GM18867 (cell line): Measurements from ENCODE around the gene RSAD2.
"Not testable (repeated sequence)": the region's sequence is repeated elsewhere in the genome, so short reads cannot be mapped to it uniquely, and the experiment has no call there.

Source experiments
- ATAC-seq: cut with Tn5 transposase; IDR thresholded peaks from one replicate; pipeline ENCODE4 v1.9.1; 2021; ENCODE audit warnings: mild to moderate bottlenecking, moderate library complexity; ENCODE audit not compliant: unreplicated experiment

RSAD2 gene

DNA sequence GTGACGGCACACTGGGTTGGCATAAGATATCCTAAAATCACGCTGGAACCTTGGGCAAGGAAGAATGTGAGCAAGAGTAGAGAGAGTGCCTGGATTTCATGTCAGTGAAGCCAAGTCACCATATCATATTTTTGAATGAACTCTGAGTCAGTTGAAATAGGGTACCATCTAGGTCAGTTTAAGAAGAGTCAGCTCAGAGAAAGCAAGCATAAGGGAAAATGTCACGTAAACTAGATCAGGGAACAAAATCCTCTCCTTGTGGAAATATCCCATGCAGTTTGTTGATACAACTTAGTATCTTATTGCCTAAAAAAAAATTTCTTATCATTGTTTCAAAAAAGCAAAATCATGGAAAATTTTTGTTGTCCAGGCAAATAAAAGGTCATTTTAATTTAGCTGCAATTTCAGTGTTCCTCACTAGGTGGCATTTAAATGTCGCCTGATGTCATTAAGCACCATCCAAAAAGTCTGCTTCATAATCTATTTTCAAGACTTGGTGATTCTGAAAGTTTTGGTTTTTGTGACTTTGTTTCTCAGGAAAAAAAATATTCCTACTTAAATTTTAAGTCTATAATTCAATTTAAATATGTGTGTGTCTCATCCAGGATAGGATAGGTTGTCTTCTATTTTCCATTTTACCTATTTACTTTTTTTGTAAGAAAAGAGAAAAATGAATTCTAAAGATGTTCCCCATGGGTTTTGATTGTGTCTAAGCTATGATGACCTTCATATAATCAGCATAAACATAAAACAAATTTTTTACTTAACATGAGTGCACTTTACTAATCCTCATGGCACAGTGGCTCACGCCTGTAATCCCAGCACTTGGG is 19.6 kb downstream of the RSAD2 start:
- ATAC-seq, result no peak

DNA sequence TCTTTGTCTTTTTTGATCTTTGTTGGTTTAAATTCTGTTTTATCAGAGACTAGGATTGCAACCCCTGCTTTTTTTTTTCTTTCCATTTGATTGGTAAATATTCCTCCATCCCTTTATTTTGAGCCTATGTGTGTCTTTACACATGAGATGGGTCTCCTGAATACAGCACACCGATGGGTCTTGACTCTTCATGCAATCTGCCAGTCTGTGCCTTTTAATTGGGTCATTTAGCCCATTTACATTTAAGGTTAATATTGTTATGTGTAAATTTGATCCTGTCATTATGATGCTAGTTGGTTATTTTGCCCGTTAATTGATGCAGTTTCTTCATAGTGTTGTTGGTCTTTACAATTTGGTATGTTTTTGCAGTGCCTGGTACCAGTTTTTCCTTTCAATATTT is 25.0 kb downstream of the RSAD2 start:
- ATAC-seq, result not testable (repeated sequence)

DNA sequence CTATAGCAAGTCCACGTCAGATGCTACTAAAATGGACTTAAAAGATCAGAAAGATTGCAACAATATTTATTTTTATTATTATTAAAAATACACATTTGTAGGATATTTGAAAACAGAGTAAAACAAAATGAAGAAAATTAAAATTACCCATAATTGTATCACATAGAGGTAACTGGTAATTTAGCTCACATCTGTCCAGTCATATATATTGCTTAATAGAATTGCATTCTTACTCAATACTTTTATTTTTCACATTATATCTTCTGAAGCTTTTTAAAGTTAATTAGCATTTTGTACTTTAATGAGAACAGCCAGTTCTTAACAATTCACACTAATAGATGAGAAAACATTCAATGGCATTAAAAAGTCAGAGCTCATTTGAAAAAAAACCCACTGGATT is 28.1 kb downstream of the RSAD2 start:
- no peak for ATAC-seq

DNA sequence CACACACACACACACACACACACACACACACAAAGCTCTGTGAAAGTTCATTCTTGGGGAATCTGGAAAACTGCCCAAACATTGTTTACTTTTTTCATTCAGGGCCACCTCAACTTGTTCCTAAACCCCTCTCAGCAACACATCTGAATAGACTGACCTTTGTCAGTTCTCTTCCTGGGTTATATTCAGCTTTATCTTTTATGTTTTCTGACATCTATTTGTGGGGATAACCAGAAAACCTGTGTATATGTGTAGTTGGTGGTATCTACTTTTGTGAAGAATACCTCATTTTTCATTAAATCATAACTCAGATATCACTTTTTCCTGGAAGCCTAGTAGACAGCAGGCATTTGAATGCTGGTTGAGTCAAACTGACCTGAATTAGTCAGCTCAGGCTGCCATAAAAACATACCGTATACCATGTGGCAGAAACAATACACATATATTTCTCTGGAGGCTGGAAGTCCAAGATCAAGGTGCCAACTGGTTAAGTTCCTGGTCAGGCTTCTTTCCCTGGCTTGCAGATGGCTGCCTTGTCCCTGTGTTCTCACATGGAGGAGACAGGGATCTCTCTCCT is 28.7 kb downstream of the RSAD2 start:
- no peak for ATAC-seq

DNA sequence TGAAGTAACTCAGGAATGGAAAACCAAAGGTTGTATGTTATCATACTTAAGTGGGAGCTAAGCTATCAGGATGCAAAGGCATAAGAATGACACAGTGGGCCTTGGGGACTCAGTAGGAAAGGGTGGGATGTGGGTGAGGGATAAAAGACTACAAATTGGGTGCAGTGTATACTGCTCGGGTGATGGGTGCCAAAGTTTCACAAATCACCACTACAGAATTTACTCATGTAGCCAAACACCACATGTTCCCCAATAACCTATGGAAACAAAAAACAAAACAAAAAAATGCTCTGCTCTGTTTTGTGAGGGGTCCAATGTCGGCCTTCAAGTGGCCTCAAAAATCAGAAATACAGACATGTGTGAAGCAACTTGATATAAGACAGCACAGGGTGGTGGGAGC is 30.7 kb downstream of the RSAD2 start:
- ATAC-seq, result no peak

DNA sequence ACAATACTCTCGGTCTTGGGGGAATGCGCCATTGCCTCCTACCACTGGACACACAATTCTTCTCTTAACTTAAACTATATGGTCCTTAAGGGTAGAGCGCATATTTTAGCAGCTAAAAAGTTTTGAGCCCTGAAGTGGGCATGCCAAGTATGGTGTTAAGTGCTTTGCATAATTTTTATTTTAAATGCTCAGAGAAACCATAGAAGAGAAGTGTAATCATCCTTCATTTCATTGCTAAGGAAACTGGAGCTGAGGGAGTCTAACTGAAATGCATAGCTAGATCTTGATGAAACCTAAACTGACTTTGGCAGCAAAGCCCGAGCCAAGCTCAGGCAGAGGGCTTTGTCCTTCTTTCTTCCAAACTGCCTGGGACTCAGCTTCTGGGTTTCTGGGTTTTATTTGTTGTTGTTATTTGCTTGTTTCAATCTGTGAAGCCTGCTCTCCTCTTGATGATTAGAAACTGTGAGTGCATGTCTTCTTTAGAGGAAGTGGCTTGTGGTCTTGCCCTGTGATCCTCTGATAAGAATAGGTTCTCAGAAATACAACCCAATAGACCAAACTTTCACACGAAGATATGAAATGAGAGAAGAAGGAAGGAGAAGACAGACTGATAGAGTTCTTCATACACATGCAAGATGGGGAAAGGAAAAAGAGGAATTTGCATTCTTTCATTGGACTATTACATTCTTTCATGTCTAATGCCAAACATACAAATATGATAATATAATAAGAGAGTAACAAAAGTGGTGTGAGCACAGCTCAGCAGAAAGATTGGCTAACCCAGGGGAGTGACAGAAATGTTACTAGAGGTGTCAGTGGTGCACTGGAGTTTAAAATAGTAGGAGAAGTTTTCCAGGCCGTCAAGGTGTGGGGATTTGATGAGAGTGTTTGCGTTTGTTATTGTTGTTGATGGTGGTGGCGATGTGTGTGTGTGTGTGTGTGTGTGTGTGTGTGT is 32.1 kb downstream of the RSAD2 start:
- ATAC-seq, result peak; percentile 99

DNA sequence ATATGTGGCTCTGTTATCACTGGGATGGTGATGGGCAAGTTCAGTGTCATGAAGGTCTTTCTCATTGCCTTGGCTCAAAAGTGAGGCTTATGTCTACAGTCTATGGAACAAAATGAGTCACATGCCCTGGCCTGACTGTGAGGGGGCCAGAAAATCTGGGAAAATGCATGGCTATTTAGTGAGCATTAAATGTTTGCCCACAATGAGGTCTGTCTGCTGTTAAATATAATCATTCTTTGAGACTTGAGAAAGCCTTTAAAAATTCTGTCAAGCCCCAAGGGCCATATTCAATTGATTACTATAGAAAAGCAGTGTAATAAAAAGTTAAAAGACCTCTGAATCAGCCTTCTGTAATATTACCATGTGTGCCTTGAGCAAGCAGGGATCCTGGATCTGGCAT is 34.1 kb downstream of the RSAD2 start:
- ATAC-seq, result no peak

DNA sequence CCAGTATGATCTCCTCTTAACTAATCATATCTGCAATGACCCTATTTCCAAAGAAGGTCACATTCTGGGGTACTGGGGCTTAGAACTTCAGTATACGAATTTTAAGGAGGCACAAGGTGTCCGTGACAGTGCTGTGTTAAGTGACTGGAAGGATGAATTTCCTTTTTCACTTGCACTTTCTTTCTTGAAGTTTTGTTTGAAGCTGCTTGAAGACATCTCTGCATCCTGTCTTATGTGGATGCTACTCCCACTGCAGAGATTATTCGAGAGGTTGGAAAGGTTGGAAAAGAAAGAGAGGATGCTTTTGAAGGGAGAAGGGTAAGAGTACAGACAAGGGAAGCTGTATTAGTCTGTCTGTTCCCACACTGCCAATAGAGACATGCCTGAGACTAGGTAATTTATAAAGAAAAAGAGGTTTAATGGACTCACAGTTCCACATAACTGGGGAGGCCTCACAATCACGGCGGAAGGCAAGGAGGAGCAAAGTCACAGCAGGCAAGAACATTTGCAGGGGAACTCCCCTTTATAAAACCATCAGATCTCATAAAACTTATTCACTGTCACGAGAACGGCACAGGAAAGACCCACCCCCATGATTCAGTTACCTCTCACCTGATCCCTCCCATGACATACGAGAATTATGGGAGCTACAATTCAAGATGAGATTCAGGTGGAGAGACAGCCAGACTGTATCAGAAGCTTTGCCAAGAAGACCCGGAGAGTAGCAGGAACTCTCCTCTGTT is 36.0 kb downstream of the RSAD2 start:
- ATAC-seq, result no peak

DNA sequence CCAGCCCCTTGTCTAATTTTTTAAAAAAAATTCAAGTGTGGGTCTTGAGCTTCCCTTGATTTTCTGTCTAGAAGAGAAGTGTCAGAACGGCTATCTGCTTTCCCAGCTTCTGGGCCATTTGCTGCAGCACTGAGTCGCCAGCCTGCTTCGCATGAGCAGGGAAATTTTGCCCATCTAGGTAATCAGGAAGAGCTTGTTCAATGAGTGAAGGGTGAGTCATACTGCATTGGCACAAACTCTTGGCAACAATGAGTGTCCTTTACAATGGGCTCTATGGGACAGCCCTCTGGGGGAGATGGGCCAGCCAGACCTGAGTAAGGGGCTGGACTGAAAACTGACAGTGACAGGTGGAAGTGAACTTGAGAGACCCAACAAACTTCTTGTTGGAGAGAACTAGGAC is 37.3 kb downstream of the RSAD2 start:
- no peak for ATAC-seq

DNA sequence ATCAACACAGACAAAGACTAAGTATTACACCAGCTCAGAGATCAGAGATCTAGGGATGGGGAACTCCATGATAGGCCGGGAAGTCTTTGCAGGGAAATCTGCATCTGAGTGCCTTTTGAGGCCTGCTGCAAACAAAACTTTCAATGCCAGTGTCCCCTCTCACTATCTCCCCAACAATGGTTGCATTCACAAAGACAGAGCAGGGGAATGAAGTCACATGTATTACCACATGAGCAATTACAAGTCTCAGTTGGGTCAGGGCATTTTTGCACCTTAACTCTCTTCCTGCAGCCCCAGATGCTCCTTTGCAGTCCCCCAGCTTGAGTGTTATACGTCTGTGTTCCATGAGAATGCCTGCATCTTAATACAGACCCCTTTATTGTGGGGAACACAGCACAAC is 37.8 kb downstream of the RSAD2 start:
- no peak for ATAC-seq

DNA sequence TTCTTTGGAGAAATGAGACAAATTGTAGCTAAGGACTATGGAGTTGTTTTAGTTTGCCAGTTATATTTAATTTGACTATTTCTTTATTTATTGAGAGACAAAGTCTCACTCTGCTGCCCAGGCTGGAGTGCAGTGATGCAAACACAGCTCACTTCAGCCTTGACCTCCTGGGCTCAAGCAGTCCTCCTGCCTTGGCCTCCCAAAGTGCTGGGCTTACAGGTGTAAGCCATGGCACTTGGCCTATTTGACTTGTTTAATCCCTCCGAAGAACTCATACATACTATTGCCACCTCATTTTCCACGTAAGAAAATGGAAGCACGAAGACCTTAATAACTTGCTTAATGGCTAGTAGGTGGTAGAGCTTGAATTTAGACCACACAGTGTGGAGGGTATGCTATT is 38.6 kb downstream of the RSAD2 start:
- no peak for ATAC-seq

DNA sequence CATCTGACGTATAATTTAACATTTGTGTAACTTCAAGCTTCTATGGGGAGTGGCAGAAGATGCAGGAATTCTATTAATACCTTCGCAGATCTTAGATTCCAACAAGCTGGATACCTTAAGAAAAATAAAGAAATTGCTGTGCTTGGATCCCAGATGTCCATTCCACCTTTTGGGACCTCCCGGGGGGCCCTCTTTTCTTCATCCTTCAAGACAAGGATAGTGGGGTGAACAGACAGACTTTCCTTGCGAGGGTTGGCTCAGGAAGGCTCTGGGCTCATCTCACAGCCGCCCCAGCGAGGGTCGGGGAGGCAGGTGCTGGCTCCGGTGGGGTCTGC is 39.1 kb downstream of the RSAD2 start:
- no peak for ATAC-seq

DNA sequence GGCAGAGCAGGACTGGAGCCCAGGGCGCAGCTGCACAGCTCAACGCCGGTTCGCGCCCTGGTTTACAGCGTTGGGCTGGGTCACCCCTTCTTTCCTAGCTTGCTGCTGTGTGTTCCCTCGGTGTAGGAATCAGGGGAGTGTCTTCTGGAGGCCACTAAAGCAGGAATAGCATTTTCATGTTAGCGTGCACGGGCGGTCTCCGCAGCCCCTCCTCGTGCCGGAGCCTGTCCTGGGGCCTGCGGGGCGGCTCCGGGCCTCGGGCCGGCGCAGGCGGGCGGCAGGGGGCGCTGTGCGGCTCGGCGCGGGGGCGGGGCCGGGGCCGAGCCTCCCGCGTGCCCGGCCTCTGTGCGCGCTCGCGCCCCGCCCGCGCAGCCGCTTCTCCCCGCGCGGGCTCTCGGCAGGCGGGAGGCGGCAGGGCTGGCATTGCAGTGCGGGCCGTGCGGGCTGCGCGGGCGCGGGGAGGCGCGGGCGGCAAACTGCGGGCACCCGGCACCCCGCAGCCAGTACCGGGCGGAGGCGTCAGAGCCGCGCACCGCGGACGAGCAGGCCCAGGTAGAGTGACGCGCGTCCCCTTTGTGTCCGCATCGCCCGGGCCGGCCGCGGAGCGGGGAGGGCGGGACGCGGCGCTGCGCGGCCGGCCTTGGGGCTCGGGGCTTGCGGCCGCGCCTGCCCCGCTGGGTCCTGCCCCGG is 39.6 kb downstream of the RSAD2 start, which contains the start of gene RNF144A:
Gene RNF144A, plus strand, starts transcription at position 342 of the 690 bp plus-strand sequence. CDS start 79,515 bp downstream, outside the sequence.
- ATAC-seq, result peak; percentile 93

DNA sequence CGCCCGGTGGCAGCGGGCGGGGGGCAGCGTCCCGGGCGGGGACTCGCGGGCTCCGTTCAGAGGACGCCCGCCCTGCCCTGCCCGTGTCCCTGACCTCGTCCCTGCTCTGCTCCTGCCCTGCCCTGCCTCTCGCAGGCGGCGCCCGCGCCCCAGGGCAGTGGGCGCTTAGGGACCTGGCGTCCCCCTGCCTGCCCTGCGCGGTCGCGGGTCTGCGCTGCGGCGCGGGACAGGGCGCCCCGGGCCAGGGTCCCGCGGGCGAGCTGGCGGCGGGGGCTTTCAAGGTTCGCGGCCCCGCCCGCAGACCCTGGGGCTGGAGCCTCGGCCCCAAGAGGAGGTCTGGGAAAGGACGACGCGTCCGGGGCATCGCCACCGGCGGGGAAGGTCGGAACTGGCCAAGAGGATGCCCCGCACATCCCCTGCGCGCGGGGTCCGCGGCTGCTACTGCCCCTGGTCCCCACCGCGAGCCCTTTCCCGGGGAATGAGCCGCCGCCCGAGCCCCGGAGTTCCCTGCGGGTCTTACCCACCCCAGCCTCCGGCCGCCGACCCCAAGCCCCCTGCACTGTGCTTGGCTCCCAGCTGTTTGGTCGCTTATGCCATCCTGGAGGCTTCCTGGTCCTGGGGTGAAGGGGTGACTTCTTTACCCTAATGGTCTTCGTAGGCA is 40.3 kb downstream of the RSAD2 start:
- peak; percentile 31 for ATAC-seq

DNA sequence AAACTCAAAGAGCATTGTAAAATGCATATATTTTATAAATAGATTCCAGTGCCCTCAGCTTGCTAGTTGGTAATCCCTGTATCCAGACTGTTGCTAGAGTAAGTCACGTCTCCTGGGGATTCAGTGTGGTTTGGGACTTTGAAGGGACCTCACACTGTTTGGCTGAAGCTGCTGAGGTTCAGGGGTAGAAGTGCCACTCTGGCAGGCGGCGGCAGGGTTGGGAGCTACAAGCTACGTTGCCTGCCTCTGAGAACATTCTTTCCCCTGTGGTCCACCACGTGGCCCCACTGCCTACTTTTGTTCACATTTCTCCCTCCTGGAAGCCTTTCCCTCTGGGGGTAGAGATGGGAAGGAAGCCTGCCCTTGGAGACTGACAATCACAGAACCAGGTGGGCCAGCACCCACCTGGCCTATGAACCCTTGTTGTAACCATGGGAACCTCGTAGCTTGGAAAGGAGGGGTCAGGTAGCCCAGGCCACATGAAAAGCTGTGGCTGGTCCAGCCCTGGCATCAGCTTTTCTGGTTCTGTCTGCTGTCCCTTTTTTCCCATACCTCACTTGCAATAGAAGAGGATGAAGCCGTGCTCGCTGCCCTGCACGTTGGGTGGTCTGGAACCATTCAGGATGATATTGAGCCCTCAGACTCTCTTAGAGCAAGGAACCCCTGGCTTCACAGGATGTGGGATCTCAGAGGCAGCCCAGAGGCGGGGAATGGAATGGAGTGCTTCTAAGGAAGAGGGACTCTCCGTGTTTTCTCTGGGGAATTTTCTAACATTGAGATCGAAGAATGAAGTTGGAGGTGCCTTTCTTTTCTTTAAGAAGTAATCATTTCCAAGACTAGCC is 42.5 kb downstream of the RSAD2 start:
- no peak for ATAC-seq

DNA sequence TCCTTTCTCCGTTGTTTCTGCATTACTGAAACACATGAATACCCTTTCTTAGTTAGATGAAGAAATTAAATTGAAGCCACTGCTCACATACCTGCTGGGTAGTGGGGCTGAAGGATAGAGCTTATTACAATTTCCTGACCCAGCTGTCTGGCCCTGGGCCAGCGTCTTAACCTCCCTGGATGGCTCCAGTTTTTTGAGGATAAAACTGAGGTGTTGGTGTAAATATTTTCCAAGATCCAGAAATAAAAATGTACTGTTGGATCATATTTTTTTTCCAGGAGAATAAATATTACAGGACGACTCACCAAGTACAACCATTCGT is 43.1 kb downstream of the RSAD2 start:
- no peak for ATAC-seq

DNA sequence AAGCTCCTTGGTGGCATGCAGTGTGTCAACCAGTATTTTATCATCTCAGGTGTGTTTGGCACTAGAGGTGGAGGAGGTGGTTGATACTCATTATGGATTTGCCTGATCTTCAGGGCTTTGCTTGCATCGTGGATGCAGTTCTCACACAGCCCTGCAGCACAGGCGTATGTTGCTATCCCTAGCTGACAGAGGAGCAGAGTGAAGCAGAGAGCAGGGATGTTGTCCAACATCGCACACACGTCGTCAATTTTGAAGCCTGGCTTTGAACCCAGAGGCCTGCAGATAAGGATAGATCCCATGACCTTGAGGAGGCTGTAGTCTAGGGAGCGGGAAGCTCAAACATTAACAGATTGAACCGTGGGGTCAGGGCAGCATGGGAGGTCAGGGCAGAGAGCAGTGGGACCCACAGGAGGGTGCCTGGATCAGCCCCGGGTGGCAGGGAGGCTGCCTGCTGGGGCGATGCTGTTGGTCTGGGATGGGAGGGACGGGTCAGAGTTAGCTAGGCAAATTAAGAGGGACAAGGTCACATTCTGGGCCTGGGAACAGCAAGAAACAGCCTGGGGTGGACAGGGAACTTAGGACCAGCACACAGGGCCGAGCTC is 43.8 kb downstream of the RSAD2 start:
- ATAC-seq, result no peak

DNA sequence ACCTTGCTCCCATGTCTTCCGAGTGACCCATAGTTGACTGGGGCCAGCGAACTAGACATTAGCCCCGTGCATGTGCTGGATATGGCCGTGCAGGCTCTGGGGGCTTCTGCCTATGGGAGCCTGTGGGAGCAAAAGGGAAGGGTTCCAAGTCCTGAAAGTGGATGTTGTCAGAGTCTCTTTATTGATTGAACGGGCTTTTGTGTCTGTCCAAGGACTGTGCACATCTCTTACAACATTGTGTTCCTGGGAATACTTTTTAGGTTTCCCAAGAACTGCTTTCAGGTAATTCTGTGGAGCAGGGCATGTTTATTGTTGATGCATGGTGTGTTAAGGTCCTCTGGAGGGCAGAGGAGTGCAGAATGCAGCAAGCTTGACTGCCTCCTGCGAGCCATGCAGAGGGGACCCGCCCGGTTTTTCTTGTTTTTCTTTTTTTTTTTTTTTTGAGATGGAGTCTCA is 44.7 kb downstream of the RSAD2 start:
- no peak for ATAC-seq

DNA sequence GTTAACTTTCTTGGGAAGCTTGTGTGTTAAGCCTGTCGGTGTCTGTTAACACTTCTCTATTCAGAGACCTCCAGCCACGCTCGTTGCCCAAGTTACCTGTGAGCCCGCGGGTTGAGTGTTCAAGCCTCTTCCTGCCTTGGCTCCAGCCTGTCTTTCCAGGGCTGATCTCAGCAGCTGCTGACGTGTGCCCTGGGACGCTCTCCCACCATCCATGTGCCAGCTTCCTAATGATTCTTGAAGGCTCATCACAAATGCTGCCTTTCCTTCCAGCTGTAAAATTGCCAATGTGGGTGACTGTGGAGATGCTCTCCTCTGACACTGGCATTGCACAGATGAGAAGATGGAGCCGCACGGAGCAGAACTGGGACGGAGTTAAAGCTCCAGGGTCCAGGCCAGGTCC is 45.7 kb downstream of the RSAD2 start:
- no peak for ATAC-seq
